H9 (cell line): ENCODE results near the gene ODAD4. TPM values are rescaled to one million over a fixed set of nuclear protein-coding genes. Genes with fewer than 3 reads are reported as not detected.
"Not testable (repeated sequence)": the region's sequence is repeated elsewhere in the genome, so short reads cannot be mapped to it uniquely, and the experiment has no call there.

Source experiments
- DNase-seq: peaks from one replicate; pipeline ENCODE4 v3.0.0-alpha.2; 2017
- H2AFZ ChIP-seq: one replicate; pipeline ENCODE4 v1.6.1; 2013; ENCODE audit warnings: mild to moderate bottlenecking, low read length, control low read depth, moderate library complexity
- H2AK5ac ChIP-seq: 2 replicates; pipeline ENCODE4 v1.6.1; 2013; ENCODE audit warnings: low read length, control low read depth, mixed read lengths; ENCODE audit not compliant: insufficient read length
- H2BK120ac ChIP-seq: one replicate; pipeline ENCODE4 v1.6.1; 2013; ENCODE audit warnings: low read depth, mild to moderate bottlenecking, low read length, control low read depth, inconsistent platforms; ENCODE audit not compliant: poor library complexity, severe bottlenecking
- H2BK12ac ChIP-seq: 2 replicates; pipeline ENCODE4 v1.6.1; 2013; ENCODE audit warnings: low read length, control low read depth, mixed read lengths, low read depth; ENCODE audit not compliant: insufficient read length
- H2BK15ac ChIP-seq: 2 replicates; pipeline ENCODE4 v1.6.1; 2013; ENCODE audit warnings: low read depth, low read length, control low read depth
- H2BK20ac ChIP-seq: one replicate; pipeline ENCODE4 v1.6.1; 2013; ENCODE audit warnings: low read depth, mild to moderate bottlenecking, low read length, control low read depth, inconsistent platforms; ENCODE audit not compliant: poor library complexity, severe bottlenecking
- H2BK5ac ChIP-seq: 2 replicates; pipeline ENCODE4 v1.6.1; 2013; ENCODE audit warnings: low read length, control low read depth, mixed read lengths; ENCODE audit not compliant: insufficient read length
- H3K14ac ChIP-seq: 2 replicates; pipeline ENCODE4 v1.6.1; 2013; ENCODE audit warnings: low read length, control low read depth; ENCODE audit not compliant: insufficient read depth
- H3K18ac ChIP-seq: 2 replicates; pipeline ENCODE4 v1.6.1; 2013; ENCODE audit warnings: low read depth, mild to moderate bottlenecking, mixed read lengths, low read length, control low read depth; ENCODE audit not compliant: insufficient read length
- H3K23ac ChIP-seq: 2 replicates; pipeline ENCODE4 v1.6.1; 2013; ENCODE audit warnings: low read length, control low read depth, mixed read lengths, low read depth; ENCODE audit not compliant: insufficient read length
- H3K23me2 ChIP-seq: 2 replicates; pipeline ENCODE4 v1.6.1; 2013; ENCODE audit warnings: low read depth, mild to moderate bottlenecking, mixed read lengths, low read length, control low read depth; ENCODE audit not compliant: insufficient read length, poor library complexity, severe bottlenecking
- H3K27ac ChIP-seq: 2 replicates; pipeline ENCODE4 v1.5.1; 2013; ENCODE audit warnings: low read length, control low read depth, mixed read lengths, low read depth; ENCODE audit not compliant: insufficient read length
- H3K27me3 ChIP-seq: 2 replicates; pipeline ENCODE4 v1.6.1; 2013; ENCODE audit warnings: low read length, control low read depth, inconsistent platforms; ENCODE audit not compliant: insufficient read depth
- H3K4ac ChIP-seq: 2 replicates; pipeline ENCODE4 v1.6.1; 2013; ENCODE audit warnings: low read depth, mild to moderate bottlenecking, control low read depth, inconsistent platforms, low read length, moderate library complexity
- H3K4me1 ChIP-seq: 2 replicates; pipeline ENCODE4 v1.6.1; 2013; ENCODE audit warnings: low read length, control low read depth, inconsistent platforms; ENCODE audit not compliant: insufficient read depth
- H3K4me2 ChIP-seq: 2 replicates; pipeline ENCODE4 v1.6.1; 2013; ENCODE audit warnings: low read length, control low read depth, mixed read lengths; ENCODE audit not compliant: insufficient read length, insufficient read depth
- H3K56ac ChIP-seq: 2 replicates; pipeline ENCODE4 v1.6.1; 2013; ENCODE audit warnings: low read depth, mild to moderate bottlenecking, mixed read lengths, low read length, control low read depth; ENCODE audit not compliant: insufficient read length
- H3K79me1 ChIP-seq: 2 replicates; pipeline ENCODE4 v1.6.1; 2013; ENCODE audit warnings: low read depth, mild to moderate bottlenecking, moderate library complexity, low read length, control low read depth, inconsistent platforms; ENCODE audit not compliant: insufficient read depth, poor library complexity, severe bottlenecking
- H3K79me2 ChIP-seq: 2 replicates; pipeline ENCODE4 v1.6.1; 2013; ENCODE audit warnings: low read length, control low read depth, inconsistent platforms; ENCODE audit not compliant: insufficient read depth
- H3K9ac ChIP-seq: 2 replicates; pipeline ENCODE4 v1.6.1; 2013; ENCODE audit warnings: low read length, control low read depth, mixed read lengths; ENCODE audit not compliant: insufficient read length; ENCODE audit errors: extremely low read depth
- H3K9me3 ChIP-seq: one replicate; pipeline ENCODE4 v1.6.1; 2013; ENCODE audit warnings: low read depth, low read length, inconsistent platforms; ENCODE audit not compliant: control insufficient read depth
- H3T11ph ChIP-seq: one replicate; pipeline ENCODE4 v1.6.1; 2013; ENCODE audit warnings: mild to moderate bottlenecking, low read length, control low read depth, inconsistent platforms
- H4K20me1 ChIP-seq: one replicate; pipeline ENCODE4 v1.6.1; 2013; ENCODE audit not compliant: control insufficient read depth, insufficient read length, insufficient read depth
- H4K5ac ChIP-seq: 2 replicates; pipeline ENCODE4 v1.6.1; 2013; ENCODE audit warnings: low read depth, mild to moderate bottlenecking, mixed read lengths, low read length, control low read depth; ENCODE audit not compliant: insufficient read length
- H4K8ac ChIP-seq: replicated peaks from 2 replicates; pipeline ENCODE4 v1.6.1; 2013; ENCODE audit warnings: low read length, control low read depth, mixed read lengths, low read depth; ENCODE audit not compliant: insufficient read length
- H4K91ac ChIP-seq: 2 replicates; pipeline ENCODE4 v1.6.1; 2013; ENCODE audit warnings: low read depth, mild to moderate bottlenecking, moderate library complexity, mixed read lengths, low read length, control low read depth; ENCODE audit not compliant: insufficient read length
- H3K27ac Mint-ChIP-seq, 3 experiments: 2 replicates in 2 of 3; 3 replicates in 1 of 3; pipeline ENCODE4 v1.8.0; 2020 to 2021; ENCODE audit warnings: mixed read lengths in 3 of 3, mild to moderate bottlenecking in 1 of 3, moderate library complexity in 1 of 3
- H3K27me3 Mint-ChIP-seq: 2 replicates; pipeline ENCODE4 v1.8.0; 2021; ENCODE audit warnings: low read depth, mild to moderate bottlenecking, moderate library complexity, mixed read lengths
- H3K36me3 Mint-ChIP-seq, 3 experiments: 2 replicates in 2 of 3; 3 replicates in 1 of 3; pipeline ENCODE4 v1.8.0; 2020 to 2021; ENCODE audit warnings: low read depth in 3 of 3, mixed read lengths in 3 of 3; ENCODE audit not compliant: insufficient read depth in 1 of 3
- H3K4me1 Mint-ChIP-seq, 2 experiments: 2 replicates each; pipeline ENCODE4 v1.8.0; 2020; ENCODE audit warnings: mixed read lengths in 2 of 2
- H3K4me3 Mint-ChIP-seq, 2 experiments: 2 replicates in 1 of 2; 3 replicates in 1 of 2; pipeline ENCODE4 v1.8.0; 2020 to 2021; ENCODE audit warnings: mild to moderate bottlenecking in 2 of 2, mixed read lengths in 2 of 2, moderate library complexity in 1 of 2
- H3K9me3 Mint-ChIP-seq, 2 experiments: 2 replicates in 1 of 2; 3 replicates in 1 of 2; pipeline ENCODE4 v1.8.0; 2020; ENCODE audit warnings: mild to moderate bottlenecking in 2 of 2, mixed read lengths in 2 of 2, moderate library complexity in 1 of 2
- CTCF ChIP-seq: fragments of 200-600 bp; sonication (generic); conservative IDR thresholded peaks from 3 replicates; pipeline ENCODE4 v1.8.0; 2021; ENCODE audit warnings: antibody characterized with exemption, mild to moderate bottlenecking
- WGBS: extraction: QIAGEN DNeasy Blood & Tissue Kit; methylation state at CpG from one replicate; pipeline ENCODE4 v1.1.7; 2013; ENCODE audit warnings: missing lambda C conversion rate, low lambda C conversion rate, mixed read lengths; ENCODE audit not compliant: insufficient read length; ENCODE audit errors: extremely low coverage; 5-methylcytosine and 5-hydroxymethylcytosine counted together
- total RNA-seq: library from RNA; stranded (reverse); gene quantifications from 2 replicates; pipeline ENCODE4 v1.2.1, GENCODE V29; 2021

The ODAD4 gene
- total RNA-seq, 1 experiment from 2014 or later, result 2.1 TPM

GRCh38 chr17:42009170-42009569 lies 78.8 kb downstream of the ODAD4 start:
- H4K91ac ChIP-seq, result no peak overlapping the region
- H3K4me3 Mint-ChIP-seq, result no peak overlapping the region
- no peak overlapping the region for H4K5ac ChIP-seq
- no peak overlapping the region for H4K8ac ChIP-seq
- no peak overlapping the region for H2AFZ ChIP-seq
- H3K27me3 ChIP-seq, result no peaks in the 10 kb centered on the region
- H3K79me1 ChIP-seq, result peaks cover 9% of the 10 kb centered on the region
- H2BK120ac ChIP-seq, result no peak overlapping the region
- no peak overlapping the region for H2BK5ac ChIP-seq
- TF ChIP-seq CTCF, result peak; percentile 32; the same call in 2 of the 3 replicates
- no peak overlapping the region for H2AK5ac ChIP-seq
- H3K9me3 Mint-ChIP-seq, result no peaks in the 10 kb centered on the region
- peaks cover 12 to 33% (median 15%) of the 10 kb centered on the region in 3 experiments for H3K36me3 Mint-ChIP-seq
- H3K27ac Mint-ChIP-seq, result peak overlapping the region; percentile 22 to 78 (median 74); a peak in 4 of 7 replicates
- H2BK20ac ChIP-seq, result no peak overlapping the region
- H3K14ac ChIP-seq, result no peak overlapping the region
- H3K23ac ChIP-seq, result no peak overlapping the region
- no peaks in the 10 kb centered on the region for H3K27me3 Mint-ChIP-seq
- no peaks in the 10 kb centered on the region for H4K20me1 ChIP-seq
- no peak overlapping the region for H3K27ac ChIP-seq
- H3T11ph ChIP-seq, result no peak overlapping the region
- no peaks in the 10 kb centered on the region for H3K23me2 ChIP-seq
- H3K79me2 ChIP-seq, result peaks cover 45% of the 10 kb centered on the region
- H3K9ac ChIP-seq, result no peak overlapping the region
- peaks cover 41 to 42% of the 10 kb centered on the region in 2 experiments for H3K4me1 Mint-ChIP-seq
- WGBS, result no CpG with 5 or more reads among the region's 4 CpGs
- no peak overlapping the region for H3K4ac ChIP-seq
- peak; percentile 50 for DNase-seq
- no peak overlapping the region for H2BK15ac ChIP-seq
- peaks cover 13% of the 10 kb centered on the region for H3K4me1 ChIP-seq
- no peak overlapping the region for H3K4me2 ChIP-seq
- H2BK12ac ChIP-seq, result no peak overlapping the region
- no peaks in the 10 kb centered on the region for H3K9me3 ChIP-seq
- no peak overlapping the region for H3K18ac ChIP-seq
- no peak overlapping the region for H3K56ac ChIP-seq

- not testable (repeated sequence) for H3K27ac ChIP-seq
These were observed 79.9 kb downstream of the ODAD4 start for GRCh38 chr17:42010266-42010680.

More at GRCh38 chr17:42010266-42010680, 79.9 kb downstream of the ODAD4 start:
- not testable (repeated sequence) for H3K4me3 Mint-ChIP-seq, H3K9ac ChIP-seq, H4K5ac ChIP-seq, H3K23me2 ChIP-seq, H3K9me3 ChIP-seq, H3K23ac ChIP-seq, H3K9me3 Mint-ChIP-seq, H2BK15ac ChIP-seq, H4K20me1 ChIP-seq, H3K4ac ChIP-seq, H2BK5ac ChIP-seq, H4K91ac ChIP-seq, H3K4me2 ChIP-seq, H3K79me1 ChIP-seq, H4K8ac ChIP-seq, H3K18ac ChIP-seq, H3K14ac ChIP-seq, H2BK20ac ChIP-seq, DNase-seq, H3K56ac ChIP-seq, H3K27me3 ChIP-seq, H3K27me3 Mint-ChIP-seq, H2AFZ ChIP-seq, H2AK5ac ChIP-seq
- peak overlapping the region; percentile 70 for H3T11ph ChIP-seq
- no CpG with 5 or more reads among the region's 9 CpGs for WGBS
- peaks cover 43 to 46% of the 10 kb centered on the region in 2 experiments for H3K4me1 Mint-ChIP-seq
- H3K4me1 ChIP-seq, result peaks cover 13% of the 10 kb centered on the region
- H3K79me2 ChIP-seq, result peaks cover 49% of the 10 kb centered on the region
- peak overlapping the region; percentile 92 for H2BK120ac ChIP-seq
- peak overlapping the region; percentile 45 to 91 (median 78) for H3K27ac Mint-ChIP-seq
- H2BK12ac ChIP-seq, result peak overlapping the region; percentile 14
- peaks cover 15 to 36% (median 17%) of the 10 kb centered on the region in 3 experiments for H3K36me3 Mint-ChIP-seq
